Karpas-422 (cell line): ENCODE measurements around the gene SPSB3. TPM values are rescaled to one million over a fixed set of nuclear protein-coding genes. Genes with fewer than 3 reads are reported as not detected.
"Not testable (repeated sequence)": the region's sequence is repeated elsewhere in the genome, so short reads cannot be mapped to it uniquely, and the experiment has no call there.

ENCODE experiments used
- DNase-seq: peaks from one replicate; pipeline ENCODE4 v3.0.0-alpha.2; 2015
- H2AFZ ChIP-seq: fragments of 200-600 bp; sonication (generic); 2 replicates; pipeline ENCODE4 v1.6.1; 2014; ENCODE audit warnings: antibody characterized with exemption, low read length, mixed read lengths
- H3K27ac ChIP-seq: fragments of 200-600 bp; sonication (generic); 2 replicates; pipeline ENCODE4 v1.5.1; 2014; ENCODE audit warnings: mild to moderate bottlenecking, low read length, moderate library complexity
- H3K27me3 ChIP-seq: fragments of 200-600 bp; sonication (generic); 2 replicates; pipeline ENCODE4 v1.6.1; 2014; ENCODE audit warnings: low read length, mixed read lengths
- H3K36me3 ChIP-seq: fragments of 200-600 bp; sonication (generic); 2 replicates; pipeline ENCODE4 v1.6.1; 2014; ENCODE audit warnings: low read length, mixed read lengths; ENCODE audit not compliant: insufficient read depth
- H3K4me1 ChIP-seq: fragments of 200-600 bp; sonication (generic); 2 replicates; pipeline ENCODE4 v1.6.1; 2014; ENCODE audit warnings: mild to moderate bottlenecking, low read length, mixed read lengths
- H3K4me2 ChIP-seq: fragments of 200-600 bp; sonication (generic); 2 replicates; pipeline ENCODE4 v1.6.1; 2014; ENCODE audit warnings: low read length, low read depth, mild to moderate bottlenecking; ENCODE audit not compliant: poor library complexity, severe bottlenecking
- H3K4me3 ChIP-seq: fragments of 200-600 bp; sonication (generic); 2 replicates; pipeline ENCODE4 v1.5.1; 2014; ENCODE audit warnings: mild to moderate bottlenecking, antibody characterized with exemption, low read length, mixed read lengths
- H3K79me2 ChIP-seq: fragments of 200-600 bp; sonication (generic); 2 replicates; pipeline ENCODE4 v1.6.1; 2014; ENCODE audit warnings: mild to moderate bottlenecking, low read length, mixed read lengths
- H3K9ac ChIP-seq: fragments of 200-600 bp; sonication (generic); 2 replicates; pipeline ENCODE4 v1.6.0; 2014; ENCODE audit warnings: low read length
- H3K9me2 ChIP-seq: fragments of 200-600 bp; sonication (generic), shearing (Covaris generic); replicated peaks from 2 replicates; pipeline ENCODE4 v1.6.0; 2014; ENCODE audit warnings: mild to moderate bottlenecking, low read length, moderate library complexity; ENCODE audit not compliant: insufficient read depth
- H3K9me3 ChIP-seq: fragments of 300-700, 200-600 bp; sonication (generic); 2 replicates; pipeline ENCODE4 v1.6.1; 2014; ENCODE audit warnings: low read length, mixed read lengths
- H4K20me1 ChIP-seq: fragments of 200-600 bp; sonication (generic); 2 replicates; pipeline ENCODE4 v1.6.1; 2014; ENCODE audit warnings: mild to moderate bottlenecking, antibody characterized with exemption, low read length, low read depth; ENCODE audit not compliant: insufficient read depth
- total RNA-seq: library from RNA; depleted of rRNA; stranded (reverse); fragments of >200 nt; shearing (Covaris generic); gene quantifications from 2 replicates; pipeline ENCODE4 v1.2.3, GENCODE V29; 2014; ENCODE audit warnings: low replicate concordance

Gene SPSB3
- total RNA-seq, 1 experiment from 2014 or later: 38.5 TPM

GRCh38 chr16:1743376-1744337 is 38.7 kb downstream of the SPSB3 start:
- no peak overlapping the region for H2AFZ ChIP-seq
- DNase-seq: no peak
- no peaks in the 10 kb centered on the region for H3K27me3 ChIP-seq
- H3K4me2 ChIP-seq: no peak overlapping the region
- no peak overlapping the region for H3K4me3 ChIP-seq
- no peaks in the 10 kb centered on the region for H3K9me2 ChIP-seq
- H3K27ac ChIP-seq: no peak overlapping the region
- H3K79me2 ChIP-seq: no peaks in the 10 kb centered on the region
- H3K36me3 ChIP-seq: no peaks in the 10 kb centered on the region
- no peak overlapping the region for H3K9ac ChIP-seq
- H3K4me1 ChIP-seq: no peaks in the 10 kb centered on the region
- H3K9me3 ChIP-seq: no peaks in the 10 kb centered on the region; the same call in 1 of the 2 replicates
- no peaks in the 10 kb centered on the region for H4K20me1 ChIP-seq

GRCh38 chr16:1741553-1742165 is 40.7 kb downstream of the SPSB3 start:
- Histone ChIP-seq H3K36me3 (no peaks in the 10 kb centered on the region), H4K20me1 (no peaks in the 10 kb centered on the region), H2AFZ (no peak overlapping the region), H3K27ac (no peak overlapping the region), H3K9ac (no peak overlapping the region), H3K9me2 (no peaks in the 10 kb centered on the region), H3K4me2 (no peak overlapping the region), H3K4me3 (no peak overlapping the region), H3K4me1 (no peaks in the 10 kb centered on the region), H3K9me3 (no peaks in the 10 kb centered on the region; the same call in 1 of the 2 replicates), H3K79me2 (no peaks in the 10 kb centered on the region), H3K27me3 (no peaks in the 10 kb centered on the region)
- no peak for DNase-seq

DNA sequence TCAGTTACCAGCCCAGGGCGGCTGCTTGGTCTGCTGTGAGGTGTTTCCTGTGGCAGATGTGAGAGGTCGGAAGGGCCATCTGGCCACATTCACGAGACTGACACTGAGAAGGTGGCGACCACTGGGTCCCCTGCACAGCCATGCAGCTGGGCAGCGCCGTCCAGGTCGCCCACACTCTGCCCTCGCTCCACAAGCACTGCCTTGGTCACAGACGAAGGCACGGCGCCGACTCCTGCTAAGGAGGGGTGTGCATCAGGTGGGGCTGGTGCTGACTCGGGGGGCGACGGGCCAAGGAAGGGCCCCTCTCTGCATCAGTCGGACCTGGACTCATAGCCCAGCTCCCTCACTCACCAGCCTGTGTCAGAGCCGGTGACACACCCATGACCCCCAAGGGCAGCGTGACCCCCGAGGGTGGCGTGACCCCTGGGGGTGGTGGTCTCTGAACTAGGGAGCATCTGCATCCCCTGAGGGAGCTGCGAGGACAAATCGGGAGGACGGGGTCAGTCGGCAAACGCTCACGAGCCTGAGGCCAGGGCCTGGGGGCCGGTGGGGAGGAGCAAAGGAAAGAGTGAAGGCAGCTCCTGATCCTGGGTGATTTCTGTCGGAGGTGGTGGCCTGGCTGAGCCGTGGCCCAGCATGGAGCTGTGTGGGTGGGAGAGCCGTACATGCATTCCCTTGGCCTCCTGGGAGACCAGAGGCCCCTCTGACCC is 41.4 kb downstream of the SPSB3 start:
- Histone ChIP-seq H2AFZ (no peak overlapping the region), H3K4me3 (no peak overlapping the region), H3K9me3 (no peaks in the 10 kb centered on the region; the same call in 1 of the 2 replicates), H4K20me1 (no peaks in the 10 kb centered on the region), H3K79me2 (no peaks in the 10 kb centered on the region), H3K4me2 (no peak overlapping the region), H3K27ac (no peak overlapping the region), H3K9ac (no peak overlapping the region), H3K9me2 (no peaks in the 10 kb centered on the region), H3K4me1 (no peaks in the 10 kb centered on the region), H3K36me3 (no peaks in the 10 kb centered on the region), H3K27me3 (no peaks in the 10 kb centered on the region)
- no peak for DNase-seq

DNA sequence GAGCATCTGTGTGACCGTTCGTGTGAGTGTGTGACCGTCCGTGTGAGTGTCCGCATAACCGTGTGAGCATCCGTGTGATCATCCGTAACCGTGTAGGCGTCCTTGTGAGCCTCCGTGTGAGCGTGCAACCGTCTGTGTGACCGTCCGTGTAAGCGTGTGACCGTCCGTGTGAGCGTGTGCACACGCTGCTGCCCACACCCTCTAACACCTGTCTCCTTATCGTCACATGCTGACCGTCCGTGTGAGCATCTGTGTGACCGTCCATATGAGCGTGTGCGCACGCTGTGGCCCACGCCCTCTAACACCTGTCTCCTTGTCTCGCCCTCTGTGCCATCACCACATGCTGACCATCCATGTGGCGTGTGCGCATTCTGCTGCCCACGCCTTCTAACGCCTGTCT is 42.1 kb downstream of the SPSB3 start:
- Histone ChIP-seq H3K9me2 (no peaks in the 10 kb centered on the region), H4K20me1 (no peaks in the 10 kb centered on the region), H3K9me3 (peaks cover 4% of the 10 kb centered on the region; the same call in 1 of the 2 replicates), H3K4me3 (no peak overlapping the region), H3K9ac (no peak overlapping the region), H3K4me1 (no peaks in the 10 kb centered on the region), H3K4me2 (no peak overlapping the region), H2AFZ (no peak overlapping the region), H3K27me3 (no peaks in the 10 kb centered on the region), H3K79me2 (no peaks in the 10 kb centered on the region), H3K36me3 (no peaks in the 10 kb centered on the region), H3K27ac (no peak overlapping the region)
- no peak for DNase-seq

- H3K4me2 ChIP-seq: no peak overlapping the region
- no peaks in the 10 kb centered on the region for H4K20me1 ChIP-seq
- H3K27ac ChIP-seq: no peak overlapping the region
- no peak overlapping the region for H2AFZ ChIP-seq
- peaks cover 32% of the 10 kb centered on the region; the same call in 1 of the 2 replicates for H3K36me3 ChIP-seq
- H3K9me3 ChIP-seq: peaks cover 4% of the 10 kb centered on the region; the same call in 1 of the 2 replicates
- H3K4me1 ChIP-seq: no peaks in the 10 kb centered on the region
- H3K79me2 ChIP-seq: peaks cover 3% of the 10 kb centered on the region; the same call in 1 of the 2 replicates
- DNase-seq: no peak
- no peak overlapping the region for H3K4me3 ChIP-seq
- H3K9me2 ChIP-seq: no peaks in the 10 kb centered on the region
- no peak overlapping the region for H3K9ac ChIP-seq
- no peaks in the 10 kb centered on the region for H3K27me3 ChIP-seq
These were observed 47.6 kb downstream of the SPSB3 start for GRCh38 chr16:1734816-1735215.

GRCh38 chr16:1734123-1734522 is 48.2 kb downstream of the SPSB3 start:
- Histone ChIP-seq H3K27me3 (no peaks in the 10 kb centered on the region), H4K20me1 (no peaks in the 10 kb centered on the region), H3K36me3 (peaks cover 32% of the 10 kb centered on the region; the same call in 1 of the 2 replicates), H3K9ac (no peak overlapping the region), H3K4me1 (no peaks in the 10 kb centered on the region), H3K4me2 (no peak overlapping the region), H3K79me2 (peaks cover 3% of the 10 kb centered on the region; the same call in 1 of the 2 replicates), H3K9me2 (no peaks in the 10 kb centered on the region), H3K4me3 (no peak overlapping the region), H3K27ac (no peak overlapping the region), H3K9me3 (peaks cover 4% of the 10 kb centered on the region; the same call in 1 of the 2 replicates), H2AFZ (no peak overlapping the region)
- no peak for DNase-seq

DNA sequence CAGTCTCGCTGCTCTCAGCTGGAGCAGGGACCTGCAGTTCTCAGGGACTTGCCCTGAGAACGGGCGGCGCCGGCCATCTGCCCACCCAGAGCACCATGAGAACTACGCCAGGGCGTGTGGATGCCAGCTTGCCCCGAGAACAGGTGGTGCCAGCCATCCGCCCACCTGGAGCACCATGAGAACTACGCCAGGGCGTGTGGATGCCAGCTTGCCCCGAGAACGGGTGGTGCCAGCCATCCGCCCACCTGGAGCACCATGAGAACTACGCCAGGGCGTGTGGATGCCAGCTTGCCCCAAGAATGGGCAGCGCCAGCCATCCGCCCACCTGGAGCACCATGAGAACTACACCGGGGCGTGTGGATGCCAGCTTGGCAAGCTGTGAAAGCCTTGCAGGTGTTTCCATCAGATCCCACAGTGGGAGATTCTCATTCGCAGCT is 49.8 kb downstream of the SPSB3 start:
- not testable (repeated sequence) for H3K9me2 ChIP-seq, H3K9ac ChIP-seq, H3K27me3 ChIP-seq, H3K4me1 ChIP-seq, H3K79me2 ChIP-seq, H3K27ac ChIP-seq, H3K4me3 ChIP-seq, H3K4me2 ChIP-seq, H3K9me3 ChIP-seq, H2AFZ ChIP-seq, DNase-seq, H4K20me1 ChIP-seq
- H3K36me3 ChIP-seq: peaks cover 34% of the 10 kb centered on the region; the same call in 1 of the 2 replicates
